HG03139 (cell line): ENCODE results near the gene ADGRV1.
"Not testable (repeated sequence)": the region's sequence is repeated elsewhere in the genome, so short reads cannot be mapped to it uniquely, and the experiment has no call there.

Experiments
- ATAC-seq: cut with Tn5 transposase; IDR thresholded peaks from one replicate; pipeline ENCODE4 v1.9.1; 2021; ENCODE audit not compliant: unreplicated experiment

Gene ADGRV1

DNA sequence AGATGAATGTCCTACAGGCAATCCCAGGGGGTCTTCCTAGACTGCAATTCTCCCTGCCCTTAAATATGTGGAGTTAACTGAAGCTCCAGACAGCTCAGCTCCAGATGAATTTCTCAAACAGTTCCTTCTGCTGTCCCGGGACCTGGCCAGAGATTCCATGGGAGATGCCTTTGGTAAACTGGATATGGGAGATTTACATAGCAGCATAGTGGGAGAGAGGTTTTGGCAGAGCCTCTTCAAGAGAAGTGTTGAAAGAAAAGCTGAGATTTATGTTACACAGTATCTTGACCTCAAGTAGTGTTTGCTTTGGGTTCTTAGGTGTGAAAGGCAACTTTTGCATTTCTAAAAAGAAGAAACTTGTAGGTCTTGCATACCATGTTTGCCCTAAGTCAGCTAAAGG is 459.6 kb downstream of the ADGRV1 start:
- ATAC-seq, result no peak

DNA sequence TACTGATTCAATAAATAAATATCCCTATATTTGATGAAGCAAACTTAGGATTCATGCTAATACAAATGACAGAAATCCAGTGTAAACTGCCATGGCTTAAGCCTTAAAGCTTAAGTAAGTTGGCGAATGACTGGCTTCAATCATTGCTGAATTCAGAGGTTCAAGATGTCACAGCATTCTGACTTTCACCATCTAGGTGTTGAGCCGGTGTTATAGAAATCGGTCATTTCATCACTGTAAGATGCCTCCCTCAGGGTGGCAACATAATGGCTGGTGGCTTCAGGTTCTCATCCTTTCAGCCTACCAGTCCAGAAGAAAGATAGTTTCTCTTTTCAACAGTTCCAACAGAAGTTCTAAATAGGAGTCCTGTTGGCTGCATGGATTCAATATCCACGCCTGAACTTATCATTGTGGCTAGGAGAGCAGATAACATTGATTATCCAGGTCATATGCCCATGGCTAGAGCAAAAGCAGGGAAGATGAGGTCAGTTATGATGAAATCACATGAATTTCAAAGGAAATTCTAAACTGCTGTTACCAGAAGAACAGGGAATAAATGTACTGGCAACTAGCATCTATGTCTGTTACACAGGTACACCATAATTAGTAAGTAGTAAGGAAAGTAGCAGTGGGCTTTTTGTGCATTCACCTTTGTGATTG is 460.2 kb downstream of the ADGRV1 start:
- ATAC-seq, result no peak

DNA sequence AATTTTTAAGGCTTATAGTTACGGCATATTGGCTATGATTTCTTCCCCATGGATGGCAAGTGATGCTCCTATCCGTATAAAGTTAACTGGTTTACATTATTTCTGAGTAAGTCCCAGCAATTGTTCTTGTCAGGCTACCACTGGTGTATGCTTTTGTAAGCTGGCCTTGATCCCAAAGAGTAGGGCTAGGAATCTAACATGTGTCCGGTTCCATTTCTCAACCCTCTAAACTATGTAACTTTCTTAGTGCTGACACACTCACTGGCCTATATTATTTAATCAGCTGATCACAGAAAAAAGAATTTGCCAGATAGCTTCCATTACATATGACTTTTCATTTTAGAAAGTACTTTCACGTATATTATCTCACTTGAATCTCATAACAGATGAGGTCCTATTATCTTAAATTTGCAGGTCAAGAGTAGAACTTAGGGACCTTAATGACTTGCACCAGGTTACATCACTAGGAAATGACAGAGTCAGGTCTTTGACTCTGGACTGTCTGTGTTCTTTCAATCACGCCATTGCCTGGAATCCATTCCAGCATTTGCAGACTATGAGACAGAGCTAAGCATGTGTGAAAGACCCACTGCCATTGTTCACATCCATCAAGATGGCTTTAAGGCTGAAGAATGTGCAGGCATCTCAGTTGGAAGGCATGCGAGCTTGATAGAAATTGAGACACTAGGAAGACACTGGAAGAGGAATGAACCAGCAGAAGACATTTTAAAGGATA is 461.6 kb downstream of the ADGRV1 start:
- ATAC-seq, result no peak

DNA sequence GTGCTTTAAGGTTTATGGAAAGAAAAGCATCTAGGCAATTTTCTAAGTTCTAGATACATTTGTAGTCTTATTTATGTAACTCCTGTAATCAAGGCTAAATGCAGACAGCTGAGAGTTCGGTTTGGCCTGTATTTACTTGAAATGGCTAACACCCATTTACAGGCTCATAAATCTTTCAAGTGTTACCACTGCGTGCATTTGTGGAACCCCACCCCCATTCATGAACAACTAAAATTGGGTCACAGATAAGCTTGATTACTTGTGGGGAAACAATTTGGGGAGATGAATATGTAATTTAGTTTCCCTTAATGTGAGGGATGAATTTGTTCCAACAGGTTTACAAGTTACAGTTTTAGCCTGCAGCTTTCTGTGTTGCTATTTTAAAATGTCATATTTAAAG is 463.9 kb downstream of the ADGRV1 start:
- ATAC-seq, result no peak

DNA sequence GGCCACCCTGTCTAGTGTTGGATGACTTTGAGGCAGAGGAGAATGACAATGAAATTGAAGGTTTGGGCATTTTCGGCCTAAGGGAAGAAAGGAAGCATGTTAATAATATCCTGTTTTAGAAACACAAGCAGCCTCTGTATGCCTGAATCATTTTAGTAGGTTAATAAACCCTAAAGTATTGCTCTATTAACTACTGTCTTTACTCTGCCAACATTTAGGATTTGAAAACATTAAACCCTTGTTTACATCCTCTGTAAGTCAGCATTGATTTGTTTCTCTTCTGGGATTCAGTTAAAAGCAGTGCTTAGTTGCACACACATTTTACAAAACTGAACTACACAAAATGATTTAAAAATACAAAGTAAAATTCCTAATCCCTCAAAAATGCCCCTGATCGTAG is 465.6 kb downstream of the ADGRV1 start:
- no peak for ATAC-seq

DNA sequence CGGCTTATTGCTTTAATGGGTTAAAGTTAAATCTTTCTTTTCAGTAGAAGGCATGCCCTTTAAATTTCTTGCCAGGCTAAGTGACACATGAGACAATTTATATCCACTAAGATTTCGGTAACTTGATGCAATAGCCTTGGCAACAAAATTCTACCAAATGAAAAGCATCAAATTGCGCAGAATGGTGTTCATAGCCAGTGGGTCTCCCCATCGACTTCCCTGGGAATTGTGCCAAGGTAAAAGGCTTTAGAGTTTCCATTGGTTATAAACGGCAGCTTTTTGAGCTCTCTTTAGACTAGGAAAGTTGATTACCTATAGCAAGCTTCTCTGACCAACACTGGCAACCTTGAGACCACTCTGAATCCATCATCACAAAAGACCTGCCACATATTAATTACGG is 466.1 kb downstream of the ADGRV1 start:
- ATAC-seq, result no peak

DNA sequence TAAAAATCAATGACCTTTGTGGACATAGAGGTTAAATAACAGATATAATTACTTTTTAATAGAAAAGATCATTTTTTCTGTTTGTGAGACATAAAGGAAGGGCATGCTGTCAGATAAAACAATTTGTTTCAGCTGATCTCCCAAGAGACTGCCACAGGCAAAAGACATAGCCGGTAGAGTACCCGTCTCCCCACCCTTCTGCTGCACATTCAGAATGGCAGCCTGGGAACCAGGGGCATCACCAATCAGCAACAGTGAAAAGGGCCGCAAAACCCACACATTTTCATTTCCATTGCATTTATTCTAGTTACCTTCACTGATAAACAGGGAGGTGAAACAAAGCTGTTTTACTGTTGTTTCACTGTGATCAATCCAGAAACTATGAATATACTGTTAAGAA is 466.9 kb downstream of the ADGRV1 start:
- ATAC-seq, result no peak

DNA sequence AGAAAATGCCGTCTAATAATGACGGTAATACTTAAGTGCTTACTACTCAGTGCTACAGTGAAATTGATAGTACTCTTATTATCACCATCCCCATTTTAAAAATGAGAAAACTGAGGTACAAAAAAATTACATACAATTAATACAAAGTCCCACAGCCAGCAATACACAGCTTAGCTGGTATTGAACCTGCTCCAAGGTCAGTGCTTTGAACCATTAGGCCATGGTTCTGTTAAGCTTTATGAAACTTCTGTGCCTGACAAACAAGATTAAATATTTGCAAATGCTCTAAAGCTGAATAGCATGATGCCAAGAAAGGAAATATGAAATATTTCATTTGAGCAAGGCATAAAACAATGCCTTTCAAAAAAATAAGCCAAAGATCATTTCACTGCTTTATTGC is 467.4 kb downstream of the ADGRV1 start:
- no peak for ATAC-seq

DNA sequence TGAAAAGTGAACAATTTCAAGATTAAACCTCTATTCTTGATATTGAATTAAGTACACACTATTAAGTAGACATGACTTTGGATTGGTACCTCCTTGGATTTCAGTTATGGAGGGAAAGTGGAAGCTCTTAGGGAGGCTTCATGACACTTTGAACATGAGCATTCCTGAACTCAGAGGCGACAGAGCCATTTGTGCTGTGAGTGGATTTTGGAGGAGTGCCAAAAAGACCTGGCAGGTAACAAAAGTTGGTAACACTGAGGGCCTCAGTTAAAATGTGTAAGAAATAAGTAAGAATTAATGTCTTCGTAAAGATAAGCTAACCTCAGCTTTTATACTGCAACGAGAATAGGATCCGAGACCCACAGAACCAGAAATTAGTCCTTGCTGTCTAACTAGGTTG is 467.9 kb downstream of the ADGRV1 start:
- ATAC-seq, result no peak

DNA sequence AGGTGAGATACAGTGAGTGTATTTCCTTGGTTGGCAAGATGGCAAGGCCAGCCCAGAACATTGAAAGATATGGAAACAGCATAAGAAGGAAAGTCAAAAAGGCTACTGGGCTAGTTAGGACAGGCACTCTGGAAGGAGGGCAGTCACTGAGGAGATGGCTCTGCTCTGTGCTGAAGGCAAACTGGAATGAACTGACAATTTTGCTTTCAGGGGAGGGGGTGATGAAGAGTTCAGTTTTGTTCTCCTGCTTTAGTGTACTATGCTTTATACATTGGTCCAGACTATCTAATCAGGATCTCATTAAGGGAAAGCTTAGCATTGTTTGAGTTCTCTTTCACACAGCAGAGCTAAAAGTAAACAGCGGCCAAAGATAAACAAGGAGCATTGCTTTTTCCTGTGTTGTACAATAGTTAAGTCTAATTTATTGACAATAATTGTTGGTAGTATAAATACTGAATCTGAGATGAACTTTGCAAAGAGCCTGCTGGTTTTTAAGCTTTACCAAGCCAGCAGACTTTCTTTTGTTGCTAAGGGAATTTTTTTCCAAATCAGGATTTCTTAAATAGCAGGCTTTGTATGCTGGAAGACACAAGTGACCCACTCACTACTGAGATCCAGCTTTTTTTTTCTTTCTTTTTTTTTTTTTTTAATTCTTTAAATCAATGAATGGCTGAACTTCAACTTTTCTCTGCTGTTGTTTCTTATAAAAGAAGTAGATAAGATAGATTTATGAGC is 469.0 kb downstream of the ADGRV1 start:
- no peak for ATAC-seq

DNA sequence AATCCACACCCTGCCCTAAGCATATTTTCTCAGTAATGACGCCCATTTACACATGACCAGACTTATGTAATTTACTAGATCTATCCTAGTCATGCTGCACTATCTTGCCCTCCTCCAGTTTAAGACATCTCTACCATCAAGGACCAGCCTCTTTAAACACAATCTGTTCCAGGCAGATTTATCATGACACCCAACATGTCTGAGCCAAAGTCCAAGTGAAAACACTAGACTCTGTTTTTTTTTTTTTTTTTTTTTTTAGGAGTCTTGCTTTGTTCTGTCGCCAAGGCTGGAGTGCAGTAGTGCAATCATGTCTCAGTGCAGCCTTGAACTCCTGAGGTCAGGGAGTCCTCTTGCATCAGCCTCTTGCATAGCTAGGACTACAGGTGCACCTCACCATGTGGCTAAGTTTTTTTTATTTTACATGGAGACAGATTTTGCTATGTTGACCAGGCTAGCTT is 469.9 kb downstream of the ADGRV1 start:
- no peak for ATAC-seq

DNA sequence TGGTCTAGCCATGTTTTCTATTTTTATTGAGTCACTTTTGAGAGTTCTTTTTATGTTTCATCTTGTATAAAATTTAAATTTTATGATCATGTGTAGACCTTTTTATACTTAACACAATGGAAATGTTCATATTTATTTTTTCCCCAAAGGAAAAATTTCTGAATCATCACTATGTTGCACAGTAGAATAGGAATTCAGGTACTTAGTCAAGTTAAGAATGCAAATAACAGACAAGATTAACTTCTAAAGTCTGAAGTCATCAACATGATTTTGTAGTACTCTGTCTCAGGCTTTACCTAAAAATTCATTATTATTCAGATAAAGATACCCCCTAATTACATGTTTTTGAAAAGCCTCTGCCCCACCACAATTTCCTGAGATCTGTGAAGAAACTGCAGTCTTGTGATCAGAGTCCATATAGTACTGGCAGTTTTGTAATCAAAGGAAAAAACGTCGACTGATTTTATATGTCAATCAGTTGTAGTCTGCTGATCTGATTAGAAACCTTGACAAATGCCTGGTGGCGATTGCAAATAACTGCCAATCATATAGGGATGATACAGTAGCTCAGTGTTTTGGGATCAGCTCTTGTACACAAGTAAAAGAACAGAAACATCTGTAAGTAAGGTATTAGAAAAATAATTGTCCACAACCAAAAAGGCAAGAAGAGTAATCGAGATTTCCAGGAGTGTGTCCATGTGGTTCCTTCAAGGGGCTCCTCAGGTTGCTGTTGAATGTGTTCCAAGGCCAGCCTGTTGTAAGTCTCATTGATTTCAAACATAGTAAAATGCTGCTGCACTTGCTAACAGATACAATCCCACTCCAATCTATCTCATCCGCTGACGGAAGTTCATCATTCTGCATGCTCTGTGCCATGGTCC is 472.2 kb downstream of the ADGRV1 start:
- no peak for ATAC-seq

DNA sequence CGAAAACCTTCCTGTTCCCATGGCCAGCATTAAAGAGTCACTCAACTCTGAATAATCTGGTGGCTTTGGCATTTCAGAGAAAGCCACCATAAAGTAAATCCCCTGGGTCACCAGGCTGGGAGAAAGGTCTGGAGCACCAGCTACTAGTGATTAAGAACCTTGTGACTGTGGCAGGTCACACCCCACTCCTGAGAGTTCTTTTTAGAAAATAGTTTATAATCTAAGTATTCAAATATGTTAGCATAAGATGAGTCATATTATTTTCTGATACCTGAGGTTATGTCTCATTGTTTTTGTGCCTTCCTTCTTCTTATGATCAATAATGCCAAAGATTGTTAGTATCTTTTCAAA is 472.8 kb downstream of the ADGRV1 start:
- ATAC-seq, result no peak

DNA sequence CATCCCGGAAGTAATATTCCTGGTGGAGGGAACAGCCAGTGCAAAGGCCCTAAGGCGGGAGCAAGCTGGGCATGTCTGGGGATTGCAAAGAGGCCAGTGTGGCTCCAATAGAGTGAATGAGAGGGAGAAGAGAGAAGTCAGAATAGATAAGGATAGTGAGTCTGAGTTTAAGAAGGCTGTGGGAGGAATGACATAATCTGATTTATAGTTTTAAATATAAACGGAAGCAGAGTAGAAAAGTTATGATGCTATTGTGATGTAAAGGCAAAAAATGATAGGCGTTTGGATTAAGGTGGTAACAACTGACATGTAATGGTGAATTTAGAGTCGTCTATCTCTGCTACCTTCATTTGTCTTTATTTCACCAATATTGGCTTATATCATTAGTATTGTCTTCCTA is 473.5 kb downstream of the ADGRV1 start:
- ATAC-seq, result no peak

DNA sequence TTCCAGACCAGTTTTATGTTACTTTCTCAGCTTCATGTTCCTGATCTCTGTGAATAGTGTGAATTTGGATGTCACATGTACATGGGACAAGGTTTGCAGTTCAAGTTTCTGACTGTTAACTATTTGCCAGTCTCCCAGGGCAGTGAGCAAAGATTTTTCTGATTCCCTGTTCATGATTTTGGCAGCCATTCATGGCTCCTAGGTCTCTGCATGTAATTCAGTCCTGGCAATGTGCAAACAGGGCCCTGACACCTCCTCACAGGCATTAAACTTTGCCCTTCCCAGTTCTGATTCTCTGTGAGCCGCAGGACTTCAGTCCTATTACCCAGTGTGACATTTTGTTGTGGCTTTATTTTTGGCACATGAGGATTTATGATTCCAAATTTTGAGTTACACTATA is 474.8 kb downstream of the ADGRV1 start:
- ATAC-seq, result no peak

DNA sequence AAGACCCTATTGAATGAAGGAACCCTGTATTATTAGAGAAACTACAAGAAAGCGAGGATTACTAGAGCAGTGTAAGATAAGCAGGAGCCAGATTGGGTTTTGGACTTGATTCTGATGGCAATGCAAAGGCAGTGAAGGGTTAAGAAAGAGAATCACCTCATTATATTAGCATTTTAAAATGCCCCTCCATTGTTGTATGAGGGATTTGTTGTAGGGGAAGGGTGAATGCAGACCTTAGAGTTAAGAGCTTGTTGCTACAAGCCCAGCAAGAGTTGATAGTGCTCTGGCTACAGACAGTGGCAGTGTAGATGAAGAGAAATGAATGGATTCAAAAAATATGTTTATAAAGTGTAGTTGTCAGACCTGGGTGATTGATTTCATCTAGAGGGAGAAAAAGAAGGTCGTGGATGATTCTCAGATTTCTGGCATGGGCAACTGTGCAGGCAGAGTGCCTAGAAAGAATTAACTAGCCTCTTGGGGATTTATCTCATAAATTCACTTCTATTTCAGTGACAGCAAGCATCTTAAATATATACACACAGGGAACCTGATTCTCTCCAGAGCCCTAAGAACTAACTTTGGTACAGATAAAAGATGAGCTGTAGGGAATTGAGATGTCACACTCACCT is 479.7 kb downstream of the ADGRV1 start:
- no peak for ATAC-seq

DNA sequence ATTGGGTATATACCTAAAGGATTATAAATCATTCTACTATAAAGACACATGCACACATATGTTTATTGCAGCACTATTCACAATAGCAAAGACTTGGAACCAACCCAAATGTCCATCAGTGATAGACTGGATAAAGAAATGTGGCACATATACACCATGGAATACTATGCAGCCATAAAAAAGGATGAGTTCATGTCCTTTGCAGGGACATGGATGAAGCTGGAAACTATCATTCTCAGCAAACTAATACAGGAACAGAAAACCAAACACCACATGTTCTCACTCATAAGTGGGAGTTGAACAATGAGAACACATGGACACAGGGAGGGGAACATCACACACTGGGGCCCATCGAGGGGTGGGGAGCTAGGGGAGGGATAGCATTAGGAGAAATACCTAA is 482.5 kb downstream of the ADGRV1 start:
- not testable (repeated sequence) for ATAC-seq

DNA sequence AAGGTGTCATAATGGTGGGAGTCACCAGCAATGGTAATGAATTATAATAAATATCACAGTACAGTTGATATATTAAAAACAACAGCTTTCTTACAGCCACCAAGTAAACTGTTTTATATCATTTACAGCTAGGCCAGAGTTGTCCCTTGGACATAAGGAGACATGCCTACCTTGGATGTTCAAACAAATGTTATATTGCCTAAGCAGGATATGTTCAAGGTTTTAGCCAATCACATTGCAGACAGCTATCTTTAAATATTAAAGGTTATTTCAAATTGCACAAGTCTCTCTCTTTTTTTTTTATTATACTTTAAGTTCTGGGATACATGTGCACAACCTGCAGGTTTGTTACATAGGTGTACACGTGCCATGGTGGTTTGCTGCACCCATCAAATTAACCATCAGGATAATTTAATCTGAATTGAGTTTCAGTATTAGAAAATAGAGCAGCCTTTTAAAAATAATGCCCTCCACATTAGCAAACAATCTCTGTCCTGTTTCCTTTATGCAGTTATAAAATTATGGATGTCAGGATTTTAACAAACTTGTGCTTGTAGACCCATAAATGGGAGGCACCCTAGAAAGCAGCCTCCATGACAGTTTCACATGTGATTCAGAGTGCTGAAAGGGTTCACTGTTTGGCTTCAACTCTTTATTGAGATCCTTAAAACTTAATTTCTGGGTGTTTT is 483.8 kb downstream of the ADGRV1 start:
- no peak for ATAC-seq

DNA sequence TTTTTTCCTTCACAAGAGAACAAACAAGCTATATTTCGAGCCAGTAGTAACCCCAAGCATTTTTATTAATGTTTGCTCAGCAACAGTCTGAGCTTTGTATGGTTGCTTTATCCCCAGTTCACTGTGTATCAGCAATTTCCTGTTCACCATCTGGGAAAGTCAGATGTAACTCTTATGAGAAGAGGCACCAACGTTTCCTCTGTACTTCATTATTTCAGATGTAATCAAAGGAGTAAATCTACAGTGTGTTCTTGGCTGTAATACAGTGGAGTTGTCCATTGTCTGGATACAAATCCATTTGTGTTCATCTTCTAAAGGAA is 484.3 kb downstream of the ADGRV1 start:
- ATAC-seq, result no peak

DNA sequence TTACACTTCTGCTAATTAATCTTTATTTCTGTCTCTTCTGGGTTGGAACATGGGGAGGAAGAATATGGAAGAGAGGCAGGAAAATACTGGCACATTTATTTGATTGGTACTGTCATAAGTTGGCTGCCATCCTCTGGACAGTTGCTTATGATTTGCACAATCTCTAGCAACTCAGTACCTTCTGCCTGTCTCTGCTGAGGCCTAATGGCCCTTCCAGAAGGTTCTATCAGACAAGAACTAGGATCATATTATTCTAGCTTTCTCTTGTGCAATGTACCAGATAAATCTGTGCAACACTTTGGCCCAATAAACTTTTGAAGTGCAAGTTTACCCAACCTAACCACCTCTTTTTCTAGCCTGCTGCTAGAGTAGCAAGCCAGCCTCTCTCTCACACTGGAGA is 489.5 kb downstream of the ADGRV1 start:
- no peak for ATAC-seq
